OCI-LY7 (cell line): ENCODE data around the gene LGR6. TPM values are rescaled to one million over a fixed set of nuclear protein-coding genes. Genes with fewer than 3 reads are reported as not detected.

Source experiments
- BruUV-seq: library from RNA; stranded (reverse); fragments of 400-500 nt; replicated peaks from 2 replicates; lab custom pipeline; 2021; lab: Mats Ljungman, UMichigan
- CTCF ChIA-PET: fragments of 300-600 bp; sonication (Branson Sonifier 250); formaldehyde crosslinking; loops from one replicate; lab custom pipeline; 2022; ENCODE audit warnings: antibody characterized with exemption; ENCODE audit not compliant: unreplicated experiment; lab: Charles Lee
- POLR2A ChIA-PET: fragments of 300-600 bp; sonication (Branson Sonifier 250); formaldehyde crosslinking; loops from one replicate; lab custom pipeline; 2022; ENCODE audit warnings: antibody characterized with exemption; lab: Charles Lee
- DNase-seq: peaks from one replicate; pipeline ENCODE4 v3.0.0-alpha.2; 2015; ENCODE audit warnings: low spot score
- H2AFZ ChIP-seq: fragments of 200-600 bp; sonication (generic), shearing (Covaris generic); 2 replicates; pipeline ENCODE4 v1.6.1; 2014; ENCODE audit warnings: mild to moderate bottlenecking, antibody characterized with exemption, low read length, moderate library complexity
- H3K27ac ChIP-seq: fragments of 200-600 bp; sonication (generic); 2 replicates; pipeline ENCODE4 v1.5.1; 2014; ENCODE audit warnings: mixed run types, low read depth, mild to moderate bottlenecking, moderate library complexity, low read length, inconsistent platforms; ENCODE audit not compliant: poor library complexity, severe bottlenecking
- H3K36me3 ChIP-seq: fragments of 200-600 bp; sonication (generic); 2 replicates; pipeline ENCODE4 v1.6.1; 2014; ENCODE audit warnings: mild to moderate bottlenecking, antibody characterized with exemption, low read length, moderate library complexity, mixed read lengths; ENCODE audit not compliant: insufficient read depth
- H3K4me1 ChIP-seq: fragments of 200-600 bp; sonication (generic); 2 replicates; pipeline ENCODE4 v1.5.1; 2014; ENCODE audit warnings: mild to moderate bottlenecking, low read length; ENCODE audit not compliant: insufficient read depth, poor library complexity, severe bottlenecking
- H3K4me2 ChIP-seq: fragments of 200-600 bp; sonication (generic); 2 replicates; pipeline ENCODE4 v1.6.1; 2014; ENCODE audit warnings: mild to moderate bottlenecking, low read length
- H3K4me3 ChIP-seq: fragments of 200-600 bp; sonication (generic); 2 replicates; pipeline ENCODE4 v1.5.1; 2014; ENCODE audit warnings: mild to moderate bottlenecking, low read depth, low read length; ENCODE audit not compliant: poor library complexity, severe bottlenecking
- H3K79me2 ChIP-seq: fragments of 200-600 bp; sonication (generic); 2 replicates; pipeline ENCODE4 v1.6.1; 2016; ENCODE audit warnings: low read depth, mild to moderate bottlenecking, low read length, moderate library complexity, mixed read lengths; ENCODE audit not compliant: insufficient read depth
- H3K9me2 ChIP-seq: fragments of 200-600 bp; sonication (generic); 2 replicates; pipeline ENCODE4 v1.6.1; 2016; ENCODE audit warnings: mild to moderate bottlenecking, low read length, mixed read lengths; ENCODE audit not compliant: insufficient read depth
- H3K9me3 ChIP-seq: fragments of 200-600 bp; sonication (generic); 2 replicates; pipeline ENCODE4 v1.6.1; 2014; ENCODE audit warnings: mild to moderate bottlenecking, mixed run types, low read length, mixed read lengths
- H4K20me1 ChIP-seq: fragments of 200-600 bp; sonication (generic); 2 replicates; pipeline ENCODE4 v1.6.1; 2014; ENCODE audit warnings: mild to moderate bottlenecking, antibody characterized with exemption, low read length, moderate library complexity, mixed read lengths; ENCODE audit not compliant: insufficient read depth
- CTCF ChIP-seq: fragments of 200-600 bp; sonication (generic); conservative IDR thresholded peaks from 2 replicates; pipeline ENCODE4 v1.5.1; 2014; ENCODE audit warnings: mild to moderate bottlenecking, antibody characterized with exemption, low read length, moderate library complexity, mixed read lengths
- EZH2phosphoT487 ChIP-seq: fragments of 200-600 bp; sonication (generic); IDR thresholded peaks from 2 replicates; pipeline ENCODE4 v1.6.1; 2018; ENCODE audit warnings: low read depth, borderline replicate concordance, mild to moderate bottlenecking, mixed run types, antibody characterized with exemption, low read length, moderate library complexity, mixed read lengths
- intact Hi-C: fragments of 100-400 bp; cut with micrococcal nuclease; formaldehyde crosslinking; loops from one replicate; pipeline ENCODE4 v1.10.0; 2022; ENCODE audit not compliant: unreplicated experiment
- total RNA-seq, 2 experiments: library from RNA; depleted of rRNA in 1 of 2; stranded (reverse); fragments of >200 nt in 1 of 2; shearing (Covaris generic) in 1 of 2; gene quantifications; 2 replicates each; pipeline ENCODE4 v1.2.3, GENCODE V29; 2014 to 2022

Gene LGR6
- total RNA-seq, 2 experiments from 2014 or later = not detected

- BruUV-seq = TSS peak; percentile 7
- POLR2A ChIA-PET = interaction anchor here (0.7 kb wide), 1 partner anchor 406 kb away, joined by 6 read pairs; no protein-coding TSS in a partner anchor
- CTCF ChIA-PET = no interaction called here
Measured at GRCh38 chr1:202333861-202334260, 140.3 kb downstream of the LGR6 start.

GRCh38 chr1:202343652-202344349 is 150.2 kb downstream of the LGR6 start:
- Histone ChIP-seq H3K27ac (peak overlapping the region; percentile 55), H3K79me2 (peaks cover 24% of the 10 kb centered on the region), H3K9me3 (no peaks in the 10 kb centered on the region), H3K4me1 (peaks cover 40% of the 10 kb centered on the region), H2AFZ (peak overlapping the region; percentile 99), H3K9me2 (no peaks in the 10 kb centered on the region), H4K20me1 (peaks cover 14% of the 10 kb centered on the region; the same call in 1 of the 2 replicates), H3K4me2 (peak overlapping the region; percentile 77), H3K36me3 (peaks cover 17% of the 10 kb centered on the region), H3K4me3 (peak overlapping the region; percentile 51)
- BruUV-seq = no TSS peak
- TF ChIP-seq CTCF (peak; percentile 94), EZH2phosphoT487 (no peak)
- ChIA-PET CTCF (no interaction called here), POLR2A (interaction anchor here (0.6 to 1.0 kb wide), 2 partner anchors 99 to 193 kb away, joined by 3 read pairs; no protein-coding TSS in a partner anchor)
- DNase-seq = peak; percentile 77
- intact Hi-C loops = loop anchor here (1.0 to 10.0 kb wide), 4 partner anchors 228 to 661 kb away; partner anchors contain the start of gene TMEM183A

More at GRCh38 chr1:202333861-202334260, 140.3 kb downstream of the LGR6 start:
- no peaks in the 10 kb centered on the region for H3K9me2 ChIP-seq
- no peak overlapping the region for H2AFZ ChIP-seq
- DNase-seq = no peak
- peaks cover 27% of the 10 kb centered on the region for H3K79me2 ChIP-seq
- peaks cover 3% of the 10 kb centered on the region; the same call in 1 of the 2 replicates for H4K20me1 ChIP-seq
- no peak for TF ChIP-seq EZH2phosphoT487
- no peak for TF ChIP-seq CTCF
- H3K4me1 ChIP-seq = peaks cover 3% of the 10 kb centered on the region
- peaks cover 96% of the 10 kb centered on the region for H3K36me3 ChIP-seq
- H3K27ac ChIP-seq = no peak overlapping the region
- intact Hi-C loops = no loop called here
- no peak overlapping the region for H3K4me2 ChIP-seq
- H3K9me3 ChIP-seq = no peaks in the 10 kb centered on the region
- H3K4me3 ChIP-seq = no peak overlapping the region
